Sciatic nerve (tissue), 2 donors: ENCODE data around the gene AJAP1. TPM values are rescaled to one million over a fixed set of nuclear protein-coding genes. Genes with fewer than 3 reads are reported as not detected.

Experiments used
- ATAC-seq: fragments of 200-7000 bp; cut with Tn5 transposase; one replicate; pipeline ENCODE4 v1.9.1; 2020; ENCODE audit warnings: mild to moderate bottlenecking, moderate library complexity
- DNase-seq: peaks from one replicate; pipeline ENCODE4 v3.0.0-alpha.2; 2020; ENCODE audit warnings: low spot score
- intact Hi-C: fragments of 100-400 bp; cut with DNase I; formaldehyde crosslinking; loops from one replicate; pipeline ENCODE4 v1.14.2; 2022
- total RNA-seq: library from RNA; stranded (reverse); fragmentation: NEBNext Ultra II Directional; extraction: Animal tissue kit (Norgen Biotek cat#: 25700); gene quantifications from one replicate; pipeline ENCODE4 v1.2.1, GENCODE V29; 2021
- donor health status: DM: no; HTN: no; CAD: no.
- donor health status: DM: no; HTN: no; CAD: no.

The AJAP1 gene
- total RNA-seq, 1 donor from 2014 or later = 1.4 TPM

- intact Hi-C loops = no loop called here
- DNase-seq (no peak), ATAC-seq (peak; percentile 50)
Observed at GRCh38 chr1:4836574-4836973, 182.2 kb downstream of the AJAP1 start.

DNA sequence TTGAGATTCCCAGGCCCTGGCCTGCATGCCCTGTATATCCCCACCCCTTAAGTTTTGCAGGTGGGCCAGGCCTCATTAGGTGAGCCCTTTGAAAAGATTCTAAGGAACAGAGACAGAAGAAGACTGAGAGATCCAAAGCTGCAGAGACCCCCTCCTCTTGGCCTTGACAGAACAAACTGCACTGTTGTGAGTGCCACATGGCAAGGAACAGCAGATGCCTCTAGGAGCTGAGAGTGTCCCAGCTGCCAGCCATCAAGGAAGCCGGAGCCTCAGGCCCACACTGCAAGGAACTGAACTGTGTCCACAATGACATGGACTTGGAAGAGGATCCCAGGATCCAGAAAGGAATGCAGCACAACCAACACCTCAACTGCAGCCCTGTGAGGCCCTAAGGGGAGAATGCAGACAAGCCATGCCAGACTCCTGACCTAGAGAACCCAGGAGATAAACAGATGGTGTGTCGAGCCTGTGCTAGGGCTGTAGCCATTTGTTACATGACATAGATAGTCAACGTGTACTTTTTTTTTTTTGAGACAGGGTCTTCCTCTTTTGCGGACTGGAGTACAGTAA lies 182.7 kb downstream of the AJAP1 start:
- intact Hi-C loops = no loop called here
- DNase-seq = no peak
- ATAC-seq = no peak

GRCh38 chr1:4837752-4838151 lies 183.3 kb downstream of the AJAP1 start:
- ATAC-seq (no peak), DNase-seq (no peak)
- intact Hi-C loops = no loop called here

GRCh38 chr1:4838231-4838630 lies 183.8 kb downstream of the AJAP1 start:
- DNase-seq = no peak
- no peak for ATAC-seq
- intact Hi-C loops = no loop called here
